Renal pelvis (tissue), 4 donors: ENCODE measurements around the gene CELSR2. TPM values are rescaled to one million over a fixed set of nuclear protein-coding genes. Genes with fewer than 3 reads are reported as not detected.
"Not testable (repeated sequence)": the region's sequence is repeated elsewhere in the genome, so short reads cannot be mapped to it uniquely, and the experiment has no call there.

Source experiments
- DNase-seq: peaks from one replicate; pipeline ENCODE4 v3.0.0-alpha.2; 2013
- polyA plus RNA-seq, 3 donors: library from polyadenylated mRNA; unstranded; fragments of 120-200 nt; gene quantifications; one replicate each; pipeline ENCODE4 v1.2.1, GENCODE V29; 2013; ENCODE audit not compliant: insufficient read length in 3 of 3

Gene CELSR2
- polyA plus RNA-seq, 3 donors = 35.7 to 42.1 (median 39.4) TPM

GRCh38 chr1:109274533-109275476 is 25.5 kb downstream of the CELSR2 start:
- peak; percentile 75 for DNase-seq

- DNase-seq = no peak
These were observed 26.5 kb downstream of the CELSR2 start for GRCh38 chr1:109275706-109276345.

- no peak for DNase-seq
These were observed 28.3 kb downstream of the CELSR2 start for GRCh38 chr1:109277434-109278204.

GRCh38 chr1:109279615-109280278 is 30.4 kb downstream of the CELSR2 start:
- no peak for DNase-seq

GRCh38 chr1:109280862-109281261 is 31.5 kb downstream of the CELSR2 start:
- no peak for DNase-seq

- no peak for DNase-seq
These were observed 32.5 kb downstream of the CELSR2 start for GRCh38 chr1:109281680-109282496.

- DNase-seq = no peak
These were observed 33.2 kb downstream of the CELSR2 start for GRCh38 chr1:109282497-109282951.

- peak; percentile 96 for DNase-seq
These were observed 33.8 kb downstream of the CELSR2 start, which contains the start of gene PSRC1 for GRCh38 chr1:109282952-109283747. Gene PSRC1, minus strand, starts transcription at chr1:109283145.

- no peak for DNase-seq
These were observed 34.6 kb downstream of the CELSR2 start for GRCh38 chr1:109283748-109284600.

- not testable (repeated sequence) for DNase-seq
These were observed 37.4 kb downstream of the CELSR2 start for GRCh38 chr1:109286762-109287161.

GRCh38 chr1:109290137-109290536 is 40.8 kb downstream of the CELSR2 start:
- no peak for DNase-seq

GRCh38 chr1:109290998-109291397 is 41.7 kb downstream of the CELSR2 start:
- no peak for DNase-seq

- DNase-seq = no peak
These were observed 43.0 kb downstream of the CELSR2 start for GRCh38 chr1:109292364-109292763.

GRCh38 chr1:109293026-109293425 is 43.7 kb downstream of the CELSR2 start:
- DNase-seq = no peak

- DNase-seq = no peak
These were observed 45.1 kb downstream of the CELSR2 start for GRCh38 chr1:109294481-109294880.

- no peak for DNase-seq
These were observed 46.5 kb downstream of the CELSR2 start for GRCh38 chr1:109295712-109296415.

GRCh38 chr1:109296782-109297181 is 47.4 kb downstream of the CELSR2 start:
- no peak for DNase-seq
